ENCODE results near the gene POLR1A.
"Not testable (repeated sequence)": the region's sequence is repeated elsewhere in the genome, so short reads cannot be mapped to it uniquely, and the experiment has no call there.

Gene POLR1A

GRCh38 chr2:85997017-85997970 is 108.4 kb downstream of the POLR1A start:
- DNase-seq, result peak; percentile 85

- no peak for DNase-seq
Measured at GRCh38 chr2:85996591-85996990, 109.1 kb downstream of the POLR1A start.

DNA sequence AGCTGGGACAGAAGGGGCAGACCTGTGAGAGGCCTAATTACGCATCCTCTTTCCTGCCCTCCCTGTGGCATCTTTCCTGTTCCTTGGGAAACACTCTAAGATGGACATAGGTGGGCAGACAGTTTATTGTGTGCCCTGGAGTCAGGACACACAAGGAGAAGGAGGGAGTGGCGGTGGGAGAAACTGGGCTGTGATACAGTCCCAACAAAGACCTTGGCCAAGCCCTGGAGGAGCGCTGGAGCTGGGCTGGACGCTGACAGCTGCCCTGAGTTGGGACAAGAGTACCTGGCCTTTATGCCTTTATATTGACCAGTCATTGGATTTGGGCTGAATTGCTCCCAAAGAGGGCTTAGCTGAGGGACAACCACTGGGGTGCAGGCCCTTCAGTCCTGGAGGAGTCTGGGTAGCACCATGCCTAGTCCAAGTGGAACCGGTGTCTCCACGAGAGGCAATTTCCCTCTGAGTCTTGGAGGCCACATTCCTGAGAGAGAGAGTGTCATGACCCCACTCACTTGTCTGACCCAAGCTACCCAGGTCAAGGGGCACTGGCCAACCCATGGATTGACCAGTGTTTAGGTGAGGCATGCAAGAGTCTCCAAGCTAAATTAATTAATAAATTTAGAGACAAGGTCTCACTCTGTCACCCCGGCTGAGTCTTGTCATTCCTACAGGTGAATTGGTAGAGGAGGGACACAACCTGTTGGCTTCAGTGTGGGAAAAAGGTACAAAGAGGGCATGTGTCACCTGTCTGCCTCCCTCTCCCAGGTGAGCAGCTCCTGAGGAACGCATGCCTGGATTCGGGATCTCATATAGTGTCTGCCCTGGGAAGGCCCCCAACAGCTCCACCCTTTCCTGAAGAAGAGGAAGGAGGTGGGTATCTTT is 109.8 kb downstream of the POLR1A start:
- no peak for DNase-seq

- no peak for DNase-seq
Measured at GRCh38 chr2:85994897-85995647, 110.6 kb downstream of the POLR1A start.

GRCh38 chr2:85994421-85994777 is 111.3 kb downstream of the POLR1A start:
- no peak for DNase-seq

DNA sequence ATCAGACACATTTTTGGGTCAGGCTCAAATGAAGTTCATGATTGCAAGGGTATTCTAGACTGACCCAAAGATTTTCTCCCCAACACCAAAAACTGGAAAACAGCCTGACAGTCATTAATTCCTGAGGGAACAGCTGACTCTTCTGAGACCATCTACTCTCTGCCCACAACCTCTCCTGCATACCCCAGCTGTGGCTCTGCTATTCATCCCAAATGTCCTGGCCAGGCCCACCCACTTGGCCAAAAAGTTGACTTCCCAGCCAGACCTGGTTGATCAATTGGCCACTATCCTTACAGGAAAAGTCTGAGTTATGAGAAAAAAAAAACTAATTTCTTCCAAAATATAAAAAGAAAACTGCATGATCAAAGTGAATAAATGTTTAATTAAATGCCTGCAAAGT is 113.1 kb downstream of the POLR1A start:
- DNase-seq, result no peak

DNA sequence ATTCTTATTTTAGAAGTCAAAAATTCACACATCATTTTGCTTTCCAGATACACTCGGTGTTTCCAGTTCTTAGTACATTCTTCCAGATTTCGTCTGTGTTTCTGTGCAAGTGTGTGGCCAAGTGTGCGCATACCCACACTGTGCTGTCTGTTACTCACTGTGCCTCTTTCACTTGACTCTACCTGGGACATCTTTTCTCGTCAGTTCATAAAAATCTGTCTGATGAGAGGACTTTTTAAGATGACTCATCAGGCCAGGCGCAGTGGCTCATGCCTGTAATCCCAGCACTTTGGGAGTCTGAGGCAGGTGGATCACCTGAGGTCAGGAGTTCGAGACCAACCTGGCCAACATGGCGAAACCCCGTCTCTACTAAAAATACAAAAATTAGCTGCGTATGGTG is 113.6 kb downstream of the POLR1A start:
- not testable (repeated sequence) for DNase-seq

DNA sequence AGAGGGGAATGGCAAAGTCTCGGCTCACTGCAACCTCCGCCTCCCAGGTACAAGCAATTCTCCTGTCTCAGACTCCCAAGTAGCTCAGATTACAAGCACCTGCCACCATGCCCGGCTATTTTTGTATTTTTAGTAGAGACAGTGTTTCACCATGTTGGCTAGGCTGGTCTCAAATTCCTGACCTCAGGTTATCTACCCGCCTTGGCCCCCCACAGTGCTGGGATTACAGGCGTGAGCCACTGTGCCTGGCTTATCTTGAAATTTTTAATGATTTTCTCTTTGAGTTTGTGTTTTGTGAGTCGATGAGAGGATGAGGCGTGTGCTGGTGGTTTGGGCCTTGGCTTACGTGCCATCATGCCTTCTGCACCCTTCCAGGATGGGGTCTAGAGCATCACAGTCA is 115.6 kb downstream of the POLR1A start:
- DNase-seq, result no peak

DNA sequence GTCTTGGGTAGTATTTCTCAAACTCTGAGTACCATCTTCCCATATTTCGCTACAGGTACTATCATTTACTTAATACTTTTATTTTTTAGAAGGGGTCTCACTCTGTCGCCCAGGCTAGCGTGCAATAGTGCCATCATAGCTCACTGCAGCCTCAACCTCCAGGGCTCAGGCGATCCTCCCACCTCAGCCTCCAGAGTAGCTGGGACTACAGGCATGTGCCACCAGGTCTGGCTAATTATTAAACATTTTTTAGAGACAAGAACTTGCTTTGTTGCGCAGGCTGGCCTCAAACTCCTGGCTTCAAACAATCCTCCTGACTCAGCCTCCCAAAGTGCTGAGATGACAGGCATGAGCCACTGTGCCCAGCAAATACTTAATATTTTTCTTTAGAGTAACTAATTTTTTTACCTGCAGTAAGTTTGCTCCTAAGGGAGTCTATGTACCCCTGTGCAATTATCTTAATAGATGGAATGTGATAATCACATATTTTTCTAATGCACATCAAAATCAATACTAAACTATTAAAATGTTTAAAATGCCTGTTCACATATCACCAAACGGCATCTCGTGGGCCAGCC is 116.3 kb downstream of the POLR1A start:
- no peak for DNase-seq

DNA sequence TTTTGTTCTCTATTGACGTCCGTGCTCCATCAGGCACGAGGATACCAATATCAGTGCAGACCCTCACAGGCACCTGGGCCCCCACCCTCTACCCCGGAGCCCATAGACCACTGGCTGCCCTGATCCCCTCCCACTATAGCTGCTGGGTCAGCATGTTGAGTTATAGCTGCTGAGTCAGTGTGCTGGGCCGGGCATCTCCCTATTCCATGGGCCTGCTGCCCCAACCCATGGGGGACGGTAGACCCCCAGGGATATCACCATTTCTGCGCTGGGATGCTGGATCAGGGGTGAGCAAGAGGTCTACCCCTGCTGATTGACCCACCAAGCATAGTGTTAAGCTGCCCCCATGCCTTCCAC is 116.8 kb downstream of the POLR1A start:
- no peak for DNase-seq

GRCh38 chr2:85988175-85988913 is 117.3 kb downstream of the POLR1A start:
- no peak for DNase-seq

DNA sequence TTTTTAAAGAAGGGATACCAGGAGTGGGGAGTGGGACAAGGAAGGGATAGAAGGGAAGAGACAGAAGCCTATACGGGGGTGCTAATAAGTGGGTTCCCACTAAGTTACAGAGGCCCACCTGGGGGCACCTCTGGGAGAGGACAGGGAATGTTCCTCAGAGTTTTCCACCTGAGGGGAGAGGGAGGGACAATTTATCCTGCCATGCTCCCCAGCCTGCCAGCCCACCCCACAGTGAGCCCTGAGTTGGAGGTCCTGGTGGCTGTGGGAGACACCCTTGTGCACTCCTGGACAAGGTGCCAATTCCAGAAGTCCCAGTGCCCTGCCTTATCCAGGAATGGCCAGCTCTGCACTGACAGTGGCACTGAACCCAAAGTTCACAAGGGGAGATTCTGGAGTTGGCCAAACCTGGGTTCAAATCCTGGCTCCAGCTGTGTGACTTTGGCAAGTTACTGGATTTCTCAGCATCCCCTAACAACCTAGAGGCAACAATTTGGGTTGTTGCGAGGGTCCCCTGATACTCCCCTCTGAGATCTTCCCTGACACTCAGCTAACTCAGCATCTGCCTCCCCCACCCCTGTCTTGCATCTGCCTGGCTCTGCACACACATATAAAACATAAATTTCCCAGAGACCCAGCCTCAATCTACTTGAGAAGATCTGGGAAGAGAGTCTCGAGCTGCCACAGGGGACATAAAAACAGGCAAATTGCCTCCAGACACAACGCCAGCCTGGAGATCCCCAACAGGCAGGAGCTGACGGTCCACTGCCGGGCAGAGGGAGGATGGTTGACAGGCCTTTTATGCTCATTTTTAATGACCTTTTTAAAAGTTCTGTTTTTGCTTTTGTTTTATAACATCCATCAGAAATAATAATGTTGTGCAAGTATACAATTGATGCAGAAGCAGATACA is 118.2 kb downstream of the POLR1A start:
- no peak for DNase-seq

GRCh38 chr2:85986121-85986520 is 119.6 kb downstream of the POLR1A start:
- no peak for DNase-seq

DNA sequence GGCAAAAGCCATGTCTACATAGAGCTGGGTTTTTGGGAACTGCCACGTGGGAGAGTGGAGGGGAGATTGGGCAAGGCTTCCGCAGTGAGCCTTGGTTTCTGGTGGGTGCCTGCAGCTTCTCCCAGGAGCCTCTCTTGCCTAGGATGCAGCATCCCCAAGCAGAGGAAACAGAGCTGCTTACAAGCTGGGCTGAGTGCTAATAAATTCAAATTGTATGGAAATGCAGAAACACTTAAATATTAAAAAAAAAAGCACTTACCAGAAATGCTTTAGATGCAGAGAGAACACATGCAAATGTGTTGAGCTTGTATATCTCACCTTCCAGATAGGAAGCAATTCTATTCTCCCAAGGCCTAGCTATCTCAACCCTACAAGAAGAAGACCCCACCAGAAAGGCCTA is 120.9 kb downstream of the POLR1A start:
- DNase-seq, result no peak

- DNase-seq, result no peak
Measured at GRCh38 chr2:85983766-85984165, 121.9 kb downstream of the POLR1A start.

DNA sequence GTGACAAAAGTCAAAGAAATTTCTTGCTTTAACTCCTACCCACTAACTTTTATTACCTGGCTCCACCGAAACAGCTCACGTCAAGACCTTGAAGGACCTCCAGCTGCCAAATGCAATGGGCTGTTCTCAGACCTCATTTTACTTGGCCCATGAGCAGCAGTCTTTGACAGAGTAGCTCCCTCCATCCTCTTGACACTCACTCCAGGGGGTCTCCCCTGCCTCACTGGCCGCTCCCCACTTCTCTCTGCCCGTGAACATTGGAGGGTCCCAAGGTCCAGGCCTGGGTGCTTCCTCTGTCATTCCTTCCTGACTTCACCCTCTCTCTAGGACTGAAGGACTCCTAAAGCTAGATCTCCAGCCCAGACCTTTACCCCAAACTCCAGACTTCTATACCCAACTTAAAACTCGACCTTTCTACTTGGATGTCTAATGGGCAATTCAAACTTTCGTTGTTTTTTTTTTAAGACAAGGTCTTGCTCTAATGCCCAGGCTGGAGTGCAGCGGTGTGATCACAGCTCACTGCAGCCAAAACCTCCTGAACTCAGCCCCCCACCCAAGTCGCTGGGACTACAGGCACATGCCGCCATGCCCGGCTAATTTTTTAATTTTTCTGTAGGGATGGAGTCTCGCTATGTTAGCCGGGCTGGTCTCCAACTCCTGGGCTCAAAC is 124.0 kb downstream of the POLR1A start:
- no peak for DNase-seq

GRCh38 chr2:85978883-85979780 is 126.6 kb downstream of the POLR1A start:
- DNase-seq, result peak; percentile 28

DNA sequence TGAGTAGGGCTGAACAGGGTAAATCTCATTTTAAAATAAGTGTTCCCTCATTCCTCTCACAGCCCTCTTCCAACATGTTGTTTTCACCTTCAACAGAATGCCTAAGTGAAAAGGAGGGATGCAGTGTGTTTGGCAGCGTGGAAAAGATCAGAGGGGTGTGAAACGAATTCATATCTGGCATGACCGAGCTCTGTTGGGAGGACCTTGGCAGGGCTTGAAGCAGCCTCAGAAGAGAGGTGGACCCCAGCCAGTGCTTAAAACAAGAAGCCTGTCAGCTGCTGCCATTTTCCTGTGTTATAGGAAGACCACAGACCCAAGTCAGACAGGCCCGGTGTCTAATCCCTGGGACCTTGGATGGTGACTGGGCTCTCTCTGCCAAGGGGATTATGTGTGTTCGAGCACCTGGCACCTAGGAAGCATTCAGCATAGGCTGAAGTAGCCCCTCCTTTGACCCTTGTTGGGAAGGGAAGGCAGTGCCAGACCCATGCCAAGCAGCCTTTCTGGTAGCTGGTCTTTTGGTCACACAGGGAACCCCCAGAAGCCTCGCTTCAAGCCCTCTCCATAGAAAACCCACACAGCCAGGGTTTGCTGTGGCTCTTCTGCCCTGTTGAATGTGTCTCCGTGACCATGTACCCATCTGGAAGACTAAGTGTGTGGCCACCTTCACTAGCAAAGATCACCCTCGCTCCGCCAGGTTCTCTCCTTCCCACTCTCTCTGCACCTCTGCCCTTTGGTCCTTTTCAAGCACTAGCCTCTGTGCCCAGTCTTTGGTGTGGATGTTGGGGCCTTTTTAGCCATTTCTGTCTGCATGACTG is 129.4 kb downstream of the POLR1A start:
- no peak for DNase-seq

Measured in fibroblast of skin of back (primary cell).